GM12874 (cell line): ENCODE data around the gene CDK5RAP3.

ENCODE experiments used
- CTCF ChIP-seq: IDR thresholded peaks from 2 replicates; pipeline ENCODE4 v1.5.1; 2011; ENCODE audit warnings: low read depth, mild to moderate bottlenecking, control low read depth, low read length, moderate library complexity; ENCODE audit not compliant: insufficient read depth

CDK5RAP3 gene

DNA sequence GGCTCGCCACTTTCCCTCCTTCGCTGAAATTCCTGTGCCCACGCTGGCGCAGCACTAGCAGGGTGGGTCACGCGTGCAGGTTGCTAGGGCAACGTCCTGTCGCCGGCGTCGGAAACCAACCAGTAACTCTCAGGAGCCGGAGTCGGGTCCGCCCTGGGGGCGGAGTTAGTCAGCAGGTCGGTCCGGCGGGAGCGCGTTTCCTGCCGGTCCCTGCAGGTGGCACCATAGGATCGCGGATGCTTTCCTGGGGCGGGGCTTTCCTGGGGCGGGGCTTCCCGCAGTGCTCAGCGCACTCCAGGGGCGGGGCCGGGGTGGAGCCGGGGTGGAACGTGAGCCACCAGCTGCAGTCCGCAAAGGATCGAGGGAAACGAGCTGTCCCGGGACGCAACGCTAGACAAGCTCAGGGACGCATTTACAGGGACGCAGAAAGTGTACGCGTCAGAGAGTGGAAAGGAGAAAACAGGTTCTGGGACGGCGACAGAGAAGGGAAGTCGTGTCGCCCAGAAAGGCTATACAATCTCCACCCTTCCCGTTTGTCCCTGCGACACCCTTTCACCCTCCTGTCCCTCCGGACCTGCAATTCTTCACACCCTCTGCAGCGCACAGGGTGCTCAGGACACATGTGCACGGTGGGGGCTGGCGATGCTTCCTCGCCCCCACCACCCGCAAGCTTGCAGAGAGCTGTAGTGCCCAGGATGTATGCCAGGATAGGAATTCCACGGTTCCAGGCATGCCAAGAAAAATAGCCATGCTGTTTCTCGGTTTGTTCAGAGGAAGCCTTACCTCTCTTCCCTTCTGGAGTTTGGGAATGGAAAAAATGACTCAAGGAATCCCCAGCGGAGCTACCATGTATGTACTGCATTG lies 54.4 kb downstream of the CDK5RAP3 start:
- peak; percentile 89 for TF ChIP-seq CTCF

DNA sequence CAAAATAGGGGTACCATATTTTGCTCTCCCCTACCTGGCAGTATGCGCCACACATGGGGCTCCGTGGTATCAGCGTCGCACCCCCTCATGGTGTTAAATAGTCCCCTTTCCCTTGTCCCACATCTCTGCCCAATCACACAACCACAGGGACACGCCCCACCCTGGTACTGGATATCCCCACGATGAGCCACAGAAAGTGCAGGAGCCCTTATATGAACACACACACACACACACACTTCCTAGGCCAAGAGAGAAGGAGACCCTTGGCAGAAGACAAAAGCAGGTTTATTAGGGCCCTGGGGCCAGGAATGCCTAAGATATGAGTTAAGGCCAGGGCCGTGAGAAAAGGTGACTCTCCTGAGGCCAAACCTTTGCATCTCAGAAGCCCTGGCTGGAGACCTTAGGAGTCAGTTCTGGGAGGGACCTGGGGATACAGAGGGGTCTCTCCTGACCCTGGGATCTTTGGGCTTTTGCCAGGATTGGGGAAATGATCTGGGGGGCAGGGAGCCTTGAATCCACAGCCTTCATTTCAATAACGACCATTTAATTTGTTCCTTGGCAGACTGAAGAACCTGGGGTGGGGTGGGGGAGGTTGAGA lies 55.1 kb downstream of the CDK5RAP3 start:
- TF ChIP-seq CTCF = no peak

- peak; percentile 96 for TF ChIP-seq CTCF
These were observed 55.8 kb downstream of the CDK5RAP3 start for GRCh38 chr17:48026502-48027321.

DNA sequence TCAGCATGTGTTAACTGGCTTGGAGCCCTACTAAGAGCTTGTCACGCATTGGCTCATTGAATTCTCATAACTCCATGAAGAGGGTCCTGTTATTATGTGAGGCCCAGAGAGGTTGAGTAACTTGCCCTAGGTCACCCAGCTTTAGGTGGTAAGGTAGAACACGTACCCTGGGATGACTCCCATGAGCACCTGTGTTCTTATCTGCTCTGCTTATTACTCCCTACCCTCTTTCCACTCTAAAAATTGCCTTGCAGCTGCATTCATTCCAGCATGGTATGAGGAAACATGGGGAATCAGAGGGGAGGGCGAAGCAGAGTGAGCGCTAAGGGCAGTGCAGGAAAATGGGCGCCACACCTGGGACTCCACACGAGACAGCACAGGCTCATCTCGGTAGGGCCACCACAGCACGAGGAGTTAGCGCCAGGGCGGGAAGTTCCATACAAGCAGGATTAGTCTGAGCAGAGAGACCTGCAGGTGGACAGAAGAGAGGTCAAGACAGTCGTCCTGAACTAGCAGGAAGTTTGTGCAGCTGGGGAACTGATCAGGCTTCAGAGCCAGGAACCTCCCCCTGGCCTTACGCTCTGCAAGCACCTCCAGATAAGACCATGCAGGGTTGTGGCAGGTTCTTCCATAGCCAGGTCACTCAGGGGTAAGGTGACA lies 56.5 kb downstream of the CDK5RAP3 start:
- no peak for TF ChIP-seq CTCF

GRCh38 chr17:48028736-48029135 lies 57.8 kb downstream of the CDK5RAP3 start:
- TF ChIP-seq CTCF = no peak

DNA sequence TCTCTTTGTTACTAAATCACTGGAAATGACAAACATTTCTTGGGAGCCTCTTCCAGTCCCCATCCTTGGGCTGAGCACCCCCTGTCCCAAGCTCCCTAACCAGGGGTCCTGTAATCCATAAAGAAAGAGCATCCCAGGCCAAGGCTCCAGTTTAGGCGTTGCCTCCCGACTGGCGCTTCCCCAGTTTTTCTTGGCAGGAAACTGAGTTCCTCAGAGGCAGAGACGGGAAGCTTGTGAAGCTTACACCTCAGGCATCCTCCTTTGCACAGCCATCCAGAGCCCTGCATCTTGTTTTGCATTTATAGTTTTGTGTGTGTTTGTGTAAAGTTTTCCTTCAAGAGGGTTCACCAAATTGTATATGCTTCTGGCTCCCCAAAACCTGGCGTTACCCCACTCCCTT lies 59.6 kb downstream of the CDK5RAP3 start:
- TF ChIP-seq CTCF = no peak
